Measurements from ENCODE around the gene CA5A.
"Not testable (repeated sequence)": the region's sequence is repeated elsewhere in the genome, so short reads cannot be mapped to it uniquely, and the experiment has no call there.

CA5A gene

DNA sequence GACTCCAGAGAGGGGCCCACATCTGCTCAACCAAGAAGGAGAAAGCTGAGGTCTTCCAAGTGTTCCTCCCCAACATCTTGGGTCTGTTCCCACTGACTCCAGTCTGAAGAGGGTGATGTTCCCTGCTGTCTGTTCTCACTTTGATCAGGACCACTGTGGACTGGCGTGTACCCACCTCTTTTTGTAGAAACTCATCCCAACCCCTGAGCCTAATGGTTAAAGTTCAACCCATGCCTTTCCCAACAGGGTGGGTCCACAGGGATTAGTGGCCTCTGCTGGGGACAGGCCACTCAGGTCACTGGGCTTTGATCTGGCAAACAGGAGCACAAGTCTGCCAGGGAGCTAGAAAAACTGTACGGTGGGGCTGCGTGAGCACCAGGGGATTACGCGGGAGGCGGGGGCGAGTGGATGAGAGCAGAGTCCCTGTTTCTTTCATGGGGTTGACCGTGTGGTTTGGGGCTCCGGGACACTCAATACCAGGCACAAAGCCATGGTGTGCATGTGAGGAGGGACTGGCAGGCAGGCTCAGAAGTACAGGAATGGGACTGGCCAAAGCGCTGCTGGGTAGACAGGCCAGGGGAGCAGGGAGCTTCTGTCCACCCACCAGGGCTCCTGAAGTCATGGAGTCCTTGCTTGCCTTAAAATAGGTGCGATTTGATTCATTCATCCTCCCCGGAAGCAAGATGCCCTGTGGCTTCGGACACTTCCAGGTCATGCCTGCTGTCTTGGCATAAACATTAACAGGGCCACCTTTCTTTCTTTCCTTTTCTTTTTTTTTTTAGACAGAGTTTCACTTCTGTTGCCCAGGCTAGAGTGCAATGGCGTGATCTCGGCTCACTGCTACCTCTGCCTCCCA lies at the start of gene CA5A:
CA5A (minus strand) TSS at position 155 of the 856 bp plus-strand sequence; CDS start at position 76, 79 bp downstream.
- DNase-seq = no peak

DNA sequence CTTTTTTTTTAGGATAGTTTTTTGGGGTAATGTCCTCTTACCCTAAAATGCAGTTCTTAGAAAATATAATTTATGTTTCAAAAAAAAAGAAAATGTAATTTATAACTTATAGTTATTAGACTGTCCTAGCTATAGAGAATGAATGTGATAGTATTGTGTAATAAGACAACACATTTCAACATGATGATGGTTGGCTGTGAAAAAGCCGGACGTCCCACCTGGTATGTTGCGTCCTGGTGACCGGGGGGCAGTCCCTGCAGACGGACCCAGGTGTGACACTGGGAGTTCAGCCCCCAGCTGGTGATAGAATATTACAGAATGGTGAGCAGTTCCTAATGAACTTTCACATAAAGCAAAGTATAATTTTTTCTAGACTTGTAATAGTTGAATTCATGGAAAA lies 49.2 kb upstream of the CA5A start:
- not testable (repeated sequence) for DNase-seq

- DNase-seq = no peak
These were observed 48.4 kb upstream of the CA5A start for GRCh38 chr16:87984632-87985267.

DNA sequence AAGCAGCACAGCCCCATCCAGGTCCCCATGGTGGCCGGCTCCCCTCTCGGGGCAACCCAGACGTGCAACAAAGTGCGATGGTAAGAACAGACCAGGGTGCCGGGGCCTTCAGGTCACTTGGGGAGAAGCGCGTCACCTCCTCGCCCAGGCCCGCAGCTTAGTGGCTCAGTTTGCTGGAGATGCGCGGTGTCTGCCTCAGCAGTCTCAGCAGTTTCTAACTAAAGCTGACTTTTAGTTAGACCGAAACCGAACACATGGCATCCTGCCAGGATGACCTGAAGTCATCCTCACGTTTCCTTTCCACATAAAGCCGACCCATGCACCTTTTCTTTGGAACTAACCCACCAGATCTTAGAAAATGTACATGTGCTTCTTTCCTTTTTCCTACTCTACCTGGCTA lies 47.9 kb upstream of the CA5A start:
- not testable (repeated sequence) for DNase-seq

GRCh38 chr16:87983737-87984097 lies 47.4 kb upstream of the CA5A start:
- not testable (repeated sequence) for DNase-seq

DNA sequence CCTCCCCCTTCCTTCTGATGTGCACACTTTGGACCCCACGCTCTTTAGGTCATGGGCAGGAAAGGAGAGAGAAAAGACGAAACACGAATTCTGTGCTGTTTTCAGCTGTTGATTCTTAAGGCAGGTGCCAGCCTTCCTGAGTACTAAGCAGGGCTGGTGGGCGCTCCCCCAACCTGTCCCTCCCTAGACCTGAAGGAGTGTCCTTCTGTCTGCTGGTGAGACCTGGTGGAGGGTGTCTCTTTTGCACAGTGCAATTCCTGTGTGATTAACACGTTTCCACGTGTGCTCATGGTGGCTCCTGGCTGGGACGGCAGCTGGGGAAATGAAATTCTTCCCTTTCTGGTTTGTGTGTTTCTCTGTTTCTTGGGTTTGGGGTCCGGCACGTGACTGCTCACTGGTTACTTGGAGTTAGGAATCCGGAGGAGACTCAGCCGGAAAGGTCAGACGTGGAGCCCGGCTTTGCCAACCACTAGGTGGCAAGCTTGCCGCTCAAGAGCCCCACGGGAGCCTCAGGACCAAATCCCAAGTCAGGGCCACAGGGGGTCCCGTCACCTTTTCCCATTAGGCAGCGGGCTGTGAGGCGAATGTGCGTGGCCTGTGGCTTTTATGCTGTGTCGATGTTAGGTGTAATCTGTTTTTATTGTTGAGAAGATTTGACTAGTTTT lies 46.9 kb upstream of the CA5A start:
- not testable (repeated sequence) for DNase-seq

DNA sequence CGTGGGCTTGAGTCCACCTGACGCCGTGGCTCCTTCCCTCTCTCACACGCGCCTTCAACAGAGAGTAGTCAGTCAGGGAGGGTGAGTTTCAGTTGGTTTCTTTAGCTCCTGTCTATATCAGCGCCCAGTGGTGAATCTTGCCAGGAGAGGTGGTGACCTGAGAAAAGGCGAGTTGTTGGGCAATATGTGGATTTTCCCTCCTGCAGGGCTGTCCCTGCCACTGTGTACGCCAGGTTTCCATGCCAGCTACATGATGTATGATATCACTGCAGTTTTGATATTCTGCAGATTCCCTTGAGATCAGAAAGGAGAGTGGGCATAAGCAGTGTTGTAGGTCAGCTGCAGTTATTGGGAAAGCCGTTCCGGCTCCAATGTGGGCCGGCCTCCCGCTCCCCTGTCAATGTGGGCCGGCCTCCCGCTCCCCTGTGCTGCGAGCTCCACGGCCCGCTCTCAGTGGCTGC lies 46.3 kb upstream of the CA5A start:
- DNase-seq = no peak

- DNase-seq = not testable (repeated sequence)
These were observed 45.0 kb upstream of the CA5A start for GRCh38 chr16:87981376-87981775.

GRCh38 chr16:87979911-87980630 lies 43.7 kb upstream of the CA5A start:
- DNase-seq = not testable (repeated sequence)

- no peak for DNase-seq
These were observed 43.0 kb upstream of the CA5A start for GRCh38 chr16:87979352-87979751.

- no peak for DNase-seq
These were observed 41.8 kb upstream of the CA5A start for GRCh38 chr16:87978127-87978526.

- no peak for DNase-seq
These were observed 40.3 kb upstream of the CA5A start for GRCh38 chr16:87976665-87977064.

DNA sequence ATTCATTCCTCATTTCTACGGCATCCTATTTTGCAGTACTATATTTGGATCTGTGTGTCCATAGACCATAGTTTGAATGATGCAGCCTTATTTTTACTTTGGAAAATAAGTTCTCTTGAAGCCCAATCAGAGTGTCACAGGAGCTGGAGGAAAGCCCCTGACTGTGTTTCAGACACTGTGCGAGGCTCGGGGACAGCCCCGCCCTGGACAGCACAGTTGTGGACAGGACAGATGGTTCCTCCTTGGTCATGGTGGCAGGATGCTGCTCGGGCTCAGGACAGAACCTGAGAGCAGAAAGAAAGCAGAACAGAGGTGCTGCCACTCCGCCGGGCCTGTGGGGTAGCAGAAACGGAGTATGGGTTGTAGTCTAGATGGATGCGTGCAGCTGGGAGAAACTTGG lies 37.8 kb upstream of the CA5A start:
- DNase-seq = no peak

DNA sequence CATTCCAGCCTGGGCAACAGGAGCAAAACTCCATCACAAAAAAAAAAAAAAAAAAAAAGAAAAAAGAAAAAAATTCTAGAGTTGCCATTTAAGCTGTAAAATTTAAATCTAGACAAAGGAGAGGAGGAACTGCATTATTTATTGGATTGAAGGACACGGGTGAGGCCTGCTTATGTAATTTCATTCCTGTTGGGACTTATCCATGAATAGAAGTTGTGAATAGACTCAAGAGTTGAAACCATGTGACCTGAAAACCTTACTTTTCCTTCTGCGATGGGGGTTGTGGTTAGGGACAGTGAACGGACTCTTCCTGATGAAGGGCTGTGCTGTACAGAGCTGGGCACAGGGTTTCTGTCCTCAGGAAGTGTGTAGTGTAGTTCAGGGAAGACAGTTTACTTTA lies 37.4 kb upstream of the CA5A start:
- no peak for DNase-seq

DNA sequence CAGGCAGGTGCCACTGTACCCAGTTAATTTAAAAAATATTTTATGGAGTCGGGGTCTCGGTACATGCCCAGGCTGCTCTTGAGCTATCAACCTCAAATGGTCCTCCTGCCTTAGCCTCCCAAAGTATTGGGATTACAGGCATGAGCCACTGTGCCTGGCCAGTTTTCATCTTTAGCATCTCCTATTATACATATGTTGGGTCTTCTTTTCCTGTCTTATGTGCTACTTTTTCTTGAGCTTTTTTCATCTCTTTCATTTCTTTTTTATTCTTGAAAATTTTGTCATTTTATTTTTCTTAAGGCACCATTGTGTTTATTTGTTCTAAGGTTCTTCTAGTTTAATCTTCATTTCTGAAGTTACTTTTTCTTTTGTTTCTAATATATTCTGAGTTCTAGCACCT lies 35.6 kb upstream of the CA5A start:
- DNase-seq = no peak

- DNase-seq = no peak
These were observed 33.9 kb upstream of the CA5A start for GRCh38 chr16:87970186-87970585.

DNA sequence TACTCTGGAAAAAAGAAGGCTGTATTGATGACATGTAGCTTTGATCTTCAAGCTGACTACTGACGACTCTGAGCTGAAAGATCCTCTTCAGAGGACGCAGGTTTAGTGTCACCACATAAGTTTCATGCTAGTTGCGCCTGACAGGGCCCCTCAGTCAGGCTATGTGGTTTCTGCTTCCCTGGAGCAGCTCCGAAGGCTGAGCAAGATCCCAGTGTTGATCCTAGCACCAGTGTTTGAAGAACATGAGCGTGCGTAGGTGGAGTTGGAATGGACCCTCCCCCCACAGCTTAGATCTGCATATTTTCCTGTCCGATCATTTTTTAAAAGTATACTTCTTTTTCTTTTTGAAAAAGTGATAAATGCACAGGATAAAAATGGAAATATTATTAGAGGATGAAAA lies 32.2 kb upstream of the CA5A start:
- no peak for DNase-seq

DNA sequence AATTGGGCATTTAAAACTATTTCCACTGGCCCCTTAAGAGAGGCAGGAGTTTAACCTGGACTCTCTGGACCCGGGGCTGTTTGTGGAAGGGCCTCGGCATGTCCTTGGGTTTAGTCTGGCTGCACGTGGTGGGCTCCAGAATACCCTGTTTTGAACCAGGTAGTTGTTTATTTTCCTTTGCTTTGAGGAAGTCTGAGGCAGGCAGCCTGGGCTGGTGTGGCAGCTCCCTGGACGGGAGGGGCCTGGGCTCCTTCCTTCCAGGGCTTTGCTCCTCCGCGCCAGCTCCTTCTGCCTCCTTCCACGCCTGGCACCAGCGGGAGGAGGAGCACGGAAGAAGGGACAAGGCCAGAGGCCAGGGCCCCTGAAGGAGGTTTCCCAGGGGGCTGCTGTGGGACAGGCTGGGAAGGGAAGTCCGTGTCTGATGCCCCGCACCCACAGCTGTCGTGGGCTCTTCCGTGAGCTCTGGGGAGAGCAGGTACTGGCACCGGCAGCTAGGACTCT lies 30.4 kb upstream of the CA5A start:
- no peak for DNase-seq

GRCh38 chr16:87966064-87966645 lies 29.8 kb upstream of the CA5A start:
- no peak for DNase-seq

GRCh38 chr16:87965417-87965816 lies 29.1 kb upstream of the CA5A start:
- DNase-seq = no peak

- no peak for DNase-seq
These were observed 27.8 kb upstream of the CA5A start for GRCh38 chr16:87964049-87964659.

DNA sequence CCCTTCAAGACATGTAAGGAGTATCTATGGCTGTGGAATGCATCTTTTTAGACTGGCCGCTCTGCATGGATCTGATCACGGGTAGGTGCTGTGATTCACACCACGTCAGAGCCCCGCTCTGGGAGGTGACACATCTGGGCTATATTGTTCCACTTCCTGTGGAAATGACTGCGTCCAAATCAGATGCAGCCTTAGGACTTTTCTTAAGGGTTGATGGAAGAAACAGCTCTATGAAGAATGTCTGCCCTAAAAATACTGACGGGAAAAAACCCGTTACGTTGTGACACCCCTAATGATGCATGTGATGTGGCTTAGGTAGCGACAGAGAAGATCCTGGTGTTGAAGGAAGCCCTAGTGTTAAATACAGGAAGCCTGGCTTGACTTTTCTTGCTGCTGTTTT lies 27.1 kb upstream of the CA5A start:
- no peak for DNase-seq
